ENCODE measurements around the gene GDAP2. TPM values are rescaled to one million over a fixed set of nuclear protein-coding genes. Genes with fewer than 3 reads are reported as not detected.
"Not testable (repeated sequence)": the region's sequence is repeated elsewhere in the genome, so short reads cannot be mapped to it uniquely, and the experiment has no call there.

The GDAP2 gene
- total and polyA plus RNA-seq, 8 donors, result 3.5 to 51.4 (median 24.1) TPM

GRCh38 chr1:117930173-117930447, 689 bp upstream of the GDAP2 start:
- WGBS, 5 donors, result 0 to 1% (median 1%) methylated on average over 12 of the region's 12 CpGs
- DNase-seq, result no peak
- TF ChIP-seq POLR2AphosphoS5 (IDR thresholded peaks at IDR 0.05) (no peak), EP300 (IDR thresholded peaks at IDR 0.05) (no peak), POLR2A (IDR thresholded peaks at IDR 0.05) (no peak)
- TF ChIP-seq, protein P1, sequence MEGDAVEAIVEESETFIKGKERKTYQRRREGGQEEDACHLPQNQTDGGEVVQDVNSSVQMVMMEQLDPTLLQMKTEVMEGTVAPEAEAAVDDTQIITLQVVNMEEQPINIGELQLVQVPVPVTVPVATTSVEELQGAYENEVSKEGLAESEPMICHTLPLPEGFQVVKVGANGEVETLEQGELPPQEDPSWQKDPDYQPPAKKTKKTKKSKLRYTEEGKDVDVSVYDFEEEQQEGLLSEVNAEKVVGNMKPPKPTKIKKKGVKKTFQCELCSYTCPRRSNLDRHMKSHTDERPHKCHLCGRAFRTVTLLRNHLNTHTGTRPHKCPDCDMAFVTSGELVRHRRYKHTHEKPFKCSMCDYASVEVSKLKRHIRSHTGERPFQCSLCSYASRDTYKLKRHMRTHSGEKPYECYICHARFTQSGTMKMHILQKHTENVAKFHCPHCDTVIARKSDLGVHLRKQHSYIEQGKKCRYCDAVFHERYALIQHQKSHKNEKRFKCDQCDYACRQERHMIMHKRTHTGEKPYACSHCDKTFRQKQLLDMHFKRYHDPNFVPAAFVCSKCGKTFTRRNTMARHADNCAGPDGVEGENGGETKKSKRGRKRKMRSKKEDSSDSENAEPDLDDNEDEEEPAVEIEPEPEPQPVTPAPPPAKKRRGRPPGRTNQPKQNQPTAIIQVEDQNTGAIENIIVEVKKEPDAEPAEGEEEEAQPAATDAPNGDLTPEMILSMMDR (IDR thresholded peaks at IDR 0.05), result no peak

GRCh38 chr1:117928881-117929342, 509 bp downstream of the GDAP2 start:
- H3K9me3 ChIP-seq, result no peaks in the 10 kb centered on the region
- H3K4me3 ChIP-seq, result peak overlapping the region; percentile 86 to 98 (median 94)
- peak; percentile 54 to 86 for DNase-seq
- 0 to 1% (median 0%) methylated on average over 18 to 24 of the region's 24 CpGs for WGBS, 5 donors
- intact Hi-C loops (cut with DNase I; ENCODE audit: low total_unique reads), result no loop called here
- peak in 2 of 3 donors; percentile 28 to 61 for TF ChIP-seq POLR2AphosphoS5 (IDR thresholded peaks at IDR 0.05)
- TF ChIP-seq, protein P1 (IDR thresholded peaks at IDR 0.05), result no peak
- H3K4me1 ChIP-seq, result peaks cover 23 to 58% (median 33%) of the 10 kb centered on the region in 4 donors
- peaks cover 0 to 11% (median 6%) of the 10 kb centered on the region in 4 donors for H3K36me3 ChIP-seq
- H3K27me3 ChIP-seq, result no peaks in the 10 kb centered on the region
- H3K27ac ChIP-seq, result peak overlapping the region; percentile 89 to 95 (median 90)

More at GRCh38 chr1:117930173-117930447, 689 bp upstream of the GDAP2 start:
- Histone ChIP-seq H3K4me1 (peaks cover 23 to 58% (median 33%) of the 10 kb centered on the region in 4 donors), H3K27ac (peak overlapping the region in 4 of 5 donors; percentile 89 to 95 (median 90)), H3K36me3 (peaks cover 0 to 21% (median 16%) of the 10 kb centered on the region in 4 donors), H3K27me3 (no peaks in the 10 kb centered on the region), H3K9me3 (no peaks in the 10 kb centered on the region), H3K4me3 (peak overlapping the region; percentile 86 to 98 (median 94))
- intact Hi-C loops (cut with DNase I; ENCODE audit: low total_unique reads), result no loop called here

DNA sequence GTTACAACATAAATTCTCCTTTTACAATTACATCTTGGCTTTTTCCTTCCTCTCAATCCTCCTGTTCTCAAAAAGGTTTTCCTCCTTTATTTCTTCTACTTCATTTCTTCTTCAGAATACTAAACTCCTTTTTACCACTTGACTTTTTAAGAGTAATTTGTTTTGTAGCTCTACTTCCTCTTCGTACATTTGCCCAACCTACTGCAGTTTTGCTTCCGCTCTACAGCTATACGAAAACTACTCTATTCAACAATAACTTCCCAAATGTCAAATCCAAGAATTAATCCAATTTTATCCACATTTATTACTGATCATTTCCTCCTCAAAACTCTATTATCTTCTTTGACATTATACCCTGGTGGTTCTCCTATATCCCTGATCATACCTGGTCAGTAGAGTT, 3.4 kb downstream of the GDAP2 start:
- no peak overlapping the region for H3K27ac ChIP-seq
- peaks cover 0 to 6% (median 2%) of the 10 kb centered on the region in 4 donors for H3K36me3 ChIP-seq
- TF ChIP-seq POLR2AphosphoS5 (IDR thresholded peaks at IDR 0.05) (no peak), EP300 (IDR thresholded peaks at IDR 0.05) (no peak), POLR2A (IDR thresholded peaks at IDR 0.05) (no peak)
- TF ChIP-seq, protein P1 (IDR thresholded peaks at IDR 0.05), result no peak
- DNase-seq, result no peak
- WGBS, 5 donors, result 84 to 98% (median 90%) methylated on average over 3 of the region's 3 CpGs
- intact Hi-C loops (cut with DNase I; ENCODE audit: low total_unique reads), result no loop called here
- no peak overlapping the region for H3K4me3 ChIP-seq
- H3K4me1 ChIP-seq, result peaks cover 16 to 34% (median 22%) of the 10 kb centered on the region in 4 donors
- H3K9me3 ChIP-seq, result no peaks in the 10 kb centered on the region
- no peaks in the 10 kb centered on the region for H3K27me3 ChIP-seq

DNA sequence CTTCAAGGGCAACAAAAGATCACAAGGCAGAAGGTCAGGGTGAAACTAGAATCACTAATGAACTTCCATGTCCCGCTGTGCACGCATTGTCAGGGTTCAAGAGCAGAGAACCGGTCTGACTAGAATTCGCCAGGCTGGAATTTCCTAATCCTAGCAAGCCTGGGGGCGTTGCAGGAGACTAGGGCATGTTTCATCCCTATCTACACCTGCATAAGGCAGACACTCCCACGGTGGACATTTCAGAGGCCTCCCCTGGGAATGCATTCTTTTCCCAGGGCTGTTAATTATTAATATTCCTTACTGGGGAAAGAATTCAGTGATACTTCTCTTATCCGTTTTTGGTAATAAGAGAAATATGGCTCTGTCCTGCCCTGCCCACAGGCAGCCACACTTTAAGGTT, 6.7 kb downstream of the GDAP2 start:
- H3K9me3 ChIP-seq; DNase-seq; H3K27me3 ChIP-seq; intact Hi-C loops (cut with DNase I; ENCODE audit: low total_unique reads); H3K4me3 ChIP-seq; H3K27ac ChIP-seq: not testable (repeated sequence)
- 86 to 91% (median 89%) methylated on average over 6 to 7 of the region's 7 CpGs for WGBS, 5 donors
- H3K36me3 ChIP-seq, result peaks cover 3 to 35% (median 27%) of the 10 kb centered on the region in 4 donors
- H3K4me1 ChIP-seq, result peaks cover 0 to 14% (median 4%) of the 10 kb centered on the region in 4 donors

DNA sequence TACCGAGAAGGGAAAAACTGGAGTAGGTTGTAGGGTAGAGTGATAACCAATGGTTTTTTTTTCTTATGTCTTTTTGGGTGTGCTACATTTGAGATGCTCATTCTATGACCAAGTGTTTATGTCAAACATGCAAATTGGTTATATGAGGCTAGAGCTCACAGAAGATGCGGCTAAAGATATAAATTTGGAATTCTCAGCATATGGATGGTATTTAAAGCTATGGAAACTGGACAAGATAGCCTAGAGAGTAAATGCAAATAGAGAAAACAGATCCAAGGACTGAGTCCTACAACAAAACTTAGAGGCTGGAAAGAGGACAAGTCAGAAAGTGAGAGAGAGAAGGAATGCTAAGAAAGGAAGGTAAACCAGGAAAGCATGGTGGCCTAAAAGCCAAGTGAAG, 7.4 kb downstream of the GDAP2 start:
- 89 to 97% (median 95%) methylated on average over 2 of the region's 2 CpGs for WGBS, 5 donors
- no peak overlapping the region for H3K27ac ChIP-seq
- no peak overlapping the region for H3K4me3 ChIP-seq
- no peaks in the 10 kb centered on the region for H3K27me3 ChIP-seq
- peaks cover 4 to 42% (median 34%) of the 10 kb centered on the region in 4 donors for H3K36me3 ChIP-seq
- no peak for DNase-seq
- H3K4me1 ChIP-seq, result peaks cover 0 to 6% (median under 1%) of the 10 kb centered on the region in 4 donors
- intact Hi-C loops (cut with DNase I; ENCODE audit: low total_unique reads), result no loop called here
- no peak for TF ChIP-seq POLR2AphosphoS5 (IDR thresholded peaks at IDR 0.05)
- TF ChIP-seq, protein P1 (IDR thresholded peaks at IDR 0.05), result no peak
- no peak for TF ChIP-seq EP300 (IDR thresholded peaks at IDR 0.05)
- no peak for TF ChIP-seq POLR2A (IDR thresholded peaks at IDR 0.05)
- no peaks in the 10 kb centered on the region for H3K9me3 ChIP-seq

All from stomach (tissue), 9 donors.